Subcutaneous abdominal adipose tissue (tissue), 5 donors: ENCODE results near the gene NTM.

ENCODE experiments used
- H3K27ac ChIP-seq: one replicate; pipeline ENCODE4 v1.7.0; 2013; ENCODE audit warnings: low read depth, mild to moderate bottlenecking, inconsistent platforms, low read length, moderate library complexity
- H3K27me3 ChIP-seq, 5 donors: one replicate each; pipeline ENCODE4 v1.7.0; 2013; ENCODE audit warnings: low read length in 5 of 5, inconsistent platforms in 1 of 5; ENCODE audit not compliant: control insufficient read depth in 5 of 5, insufficient read depth in 4 of 5
- H3K36me3 ChIP-seq, 5 donors: one replicate each; pipeline ENCODE4 v1.7.0; 2013; ENCODE audit warnings: low read length in 5 of 5; ENCODE audit not compliant: control insufficient read depth in 5 of 5, insufficient read depth in 5 of 5
- H3K4me1 ChIP-seq, 5 donors: one replicate each; pipeline ENCODE4 v1.7.0; 2013; ENCODE audit warnings: low read length in 5 of 5, mild to moderate bottlenecking in 3 of 5, moderate library complexity in 1 of 5; ENCODE audit not compliant: control insufficient read depth in 5 of 5, insufficient read depth in 5 of 5
- H3K4me3 ChIP-seq, 5 donors: one replicate each; pipeline ENCODE4 v1.7.0; 2013; ENCODE audit warnings: low read length in 5 of 5, low read depth in 1 of 5
- H3K9ac ChIP-seq, 5 donors: one replicate each; pipeline ENCODE4 v1.7.0; 2013; ENCODE audit warnings: low read length in 5 of 5, mild to moderate bottlenecking in 4 of 5, moderate library complexity in 3 of 5
- H3K9me3 ChIP-seq, 5 donors: one replicate each; pipeline ENCODE4 v1.7.0; 2013; ENCODE audit warnings: low read length in 5 of 5; ENCODE audit not compliant: control insufficient read depth in 5 of 5
- donor health status: healthy.
- donor health status: healthy.
- donor health status: healthy.
- donor health status: healthy.
- donor health status: healthy.

Gene NTM

GRCh38 chr11:132028380-132029240, 658.2 kb downstream of the NTM start:
- Histone ChIP-seq H3K4me3 (no peak overlapping the region), H3K27ac (no peak overlapping the region), H3K9ac (no peak overlapping the region), H3K27me3 (no peaks in the 10 kb centered on the region), H3K4me1 (peaks cover 0 to 13% (median 6%) of the 10 kb centered on the region in 5 donors), H3K36me3 (no peaks in the 10 kb centered on the region), H3K9me3 (no peaks in the 10 kb centered on the region)

GRCh38 chr11:132030896-132031295, 660.5 kb downstream of the NTM start:
- no peak overlapping the region for H3K4me3 ChIP-seq
- H3K9me3 ChIP-seq, result no peaks in the 10 kb centered on the region
- H3K36me3 ChIP-seq, result no peaks in the 10 kb centered on the region
- H3K27ac ChIP-seq, result no peak overlapping the region
- H3K4me1 ChIP-seq, result peaks cover 0 to 20% (median 11%) of the 10 kb centered on the region in 5 donors
- no peak overlapping the region for H3K9ac ChIP-seq
- H3K27me3 ChIP-seq, result no peaks in the 10 kb centered on the region

GRCh38 chr11:132032555-132032954, 662.1 kb downstream of the NTM start:
- Histone ChIP-seq H3K9ac (no peak overlapping the region), H3K9me3 (no peaks in the 10 kb centered on the region), H3K27ac (no peak overlapping the region), H3K4me3 (no peak overlapping the region), H3K36me3 (no peaks in the 10 kb centered on the region), H3K4me1 (peaks cover 0 to 20% (median 11%) of the 10 kb centered on the region in 5 donors), H3K27me3 (no peaks in the 10 kb centered on the region)

- Histone ChIP-seq H3K9ac (no peak overlapping the region), H3K36me3 (no peaks in the 10 kb centered on the region), H3K27ac (no peak overlapping the region), H3K4me1 (peaks cover 0 to 19% (median 11%) of the 10 kb centered on the region in 5 donors), H3K4me3 (no peak overlapping the region), H3K9me3 (no peaks in the 10 kb centered on the region), H3K27me3 (no peaks in the 10 kb centered on the region)
Measured at GRCh38 chr11:132033051-132033450, 662.6 kb downstream of the NTM start.

GRCh38 chr11:132035228-132035627, 664.8 kb downstream of the NTM start:
- H3K9ac ChIP-seq, result no peak overlapping the region
- no peaks in the 10 kb centered on the region for H3K27me3 ChIP-seq
- no peaks in the 10 kb centered on the region for H3K9me3 ChIP-seq
- H3K27ac ChIP-seq, result no peak overlapping the region
- no peak overlapping the region for H3K4me3 ChIP-seq
- peaks cover 0 to 11% (median 5%) of the 10 kb centered on the region in 5 donors for H3K4me1 ChIP-seq
- H3K36me3 ChIP-seq, result no peaks in the 10 kb centered on the region

- no peak overlapping the region for H3K27ac ChIP-seq
Measured at GRCh38 chr11:132035766-132036165, 665.4 kb downstream of the NTM start.

GRCh38 chr11:132036220-132036619, 665.8 kb downstream of the NTM start:
- Histone ChIP-seq H3K36me3 (no peaks in the 10 kb centered on the region), H3K9me3 (no peaks in the 10 kb centered on the region), H3K27me3 (no peaks in the 10 kb centered on the region), H3K4me3 (no peak overlapping the region), H3K27ac (no peak overlapping the region), H3K4me1 (peaks cover 0 to 11% (median 5%) of the 10 kb centered on the region in 5 donors), H3K9ac (no peak overlapping the region)

More at GRCh38 chr11:132035766-132036165, 665.4 kb downstream of the NTM start:
- H3K4me3 ChIP-seq, result no peak overlapping the region
- no peaks in the 10 kb centered on the region for H3K27me3 ChIP-seq
- H3K36me3 ChIP-seq, result no peaks in the 10 kb centered on the region
- H3K9ac ChIP-seq, result no peak overlapping the region
- peaks cover 0 to 11% (median 5%) of the 10 kb centered on the region in 5 donors for H3K4me1 ChIP-seq
- no peaks in the 10 kb centered on the region for H3K9me3 ChIP-seq

- H3K4me1 ChIP-seq, result peaks cover 0 to 11% (median 5%) of the 10 kb centered on the region in 5 donors
- H3K36me3 ChIP-seq, result no peaks in the 10 kb centered on the region
- no peak overlapping the region for H3K9ac ChIP-seq
- H3K27ac ChIP-seq, result no peak overlapping the region
- no peak overlapping the region for H3K4me3 ChIP-seq
- no peaks in the 10 kb centered on the region for H3K27me3 ChIP-seq
- no peaks in the 10 kb centered on the region for H3K9me3 ChIP-seq
Measured at GRCh38 chr11:132036746-132037466, 666.5 kb downstream of the NTM start.

- peaks cover 0 to 11% (median 5%) of the 10 kb centered on the region in 5 donors for H3K4me1 ChIP-seq
- H3K9ac ChIP-seq, result no peak overlapping the region
- H3K9me3 ChIP-seq, result no peaks in the 10 kb centered on the region
- H3K4me3 ChIP-seq, result no peak overlapping the region
- H3K27ac ChIP-seq, result no peak overlapping the region
- H3K27me3 ChIP-seq, result no peaks in the 10 kb centered on the region
- H3K36me3 ChIP-seq, result no peaks in the 10 kb centered on the region
Measured at GRCh38 chr11:132037467-132037862, 667.0 kb downstream of the NTM start.

GRCh38 chr11:132037956-132038355, 667.5 kb downstream of the NTM start:
- no peak overlapping the region for H3K9ac ChIP-seq
- H3K4me1 ChIP-seq, result peaks cover 0 to 11% (median 5%) of the 10 kb centered on the region in 5 donors
- no peak overlapping the region for H3K4me3 ChIP-seq
- no peaks in the 10 kb centered on the region for H3K9me3 ChIP-seq
- H3K27me3 ChIP-seq, result no peaks in the 10 kb centered on the region
- no peaks in the 10 kb centered on the region for H3K36me3 ChIP-seq
- H3K27ac ChIP-seq, result no peak overlapping the region
